ENCODE measurements around the gene FAM216B. TPM values are rescaled to one million over a fixed set of nuclear protein-coding genes. Genes with fewer than 3 reads are reported as not detected.

The FAM216B gene
- total RNA-seq, result 0.05 TPM
- 0.14 TPM for polyA plus RNA-seq
- long read RNA-seq, donor 1, result 0 reads
- long read RNA-seq, donor 2, result 0 reads
- long read RNA-seq, donor 3, result 0 reads
- long read RNA-seq, donor 4, result 0 reads
- long read RNA-seq, donor 5, partial matches to known transcripts, result 0 of 1 reads
- long read RNA-seq, donor 5, other reads (novel, unspliced or antisense), result 0 of 1 reads
- long read RNA-seq, donor 6, result 0 reads
- long read RNA-seq, donor 7, result 0 reads
- long read RNA-seq, donor 8, result 0 reads
- long read RNA-seq, donor 9, partial matches to known transcripts, result 0 of 1 reads
- long read RNA-seq, donor 9, other reads (novel, unspliced or antisense), result 0 of 1 reads
- long read RNA-seq, donor 10, result 0 reads

GRCh38 chr13:42781352-42781751, at the start of gene FAM216B:
Gene FAM216B (plus strand): TSS chr13:42781584. CDS start chr13:42784068, 2,484 bp downstream.
- Histone ChIP-seq H3K4me3 (ENCODE audit: low read length in 2 of 2) (no peak within 1 kb of the TSS), H3K27ac (ENCODE audit: low read depth in 1 of 2, low read length in 1 of 2) (no peak within 1 kb of the TSS), H3K36me3 (ENCODE audit: control insufficient read depth in 2 of 2, insufficient read depth in 2 of 2, low read length in 1 of 2) (no peaks in the 10 kb centered on the region), H3K4me1 (ENCODE audit: control insufficient read depth in 2 of 2, insufficient read depth in 2 of 2, low read length in 2 of 2) (no peaks in the 10 kb centered on the region), H3K9me3 (ENCODE audit: control insufficient read depth in 2 of 2, insufficient read depth in 1 of 2, low read length in 1 of 2) (peaks cover 0 to 4% of the 10 kb centered on the region in 2 donors), H3K27me3 (ENCODE audit: control insufficient read depth in 2 of 2, insufficient read depth in 1 of 2, low read length in 1 of 2) (no peaks in the 10 kb centered on the region)
- 93% methylated on average over 3 of the region's 3 CpGs for WGBS
- no peak for DNase-seq (ENCODE audit: low read depth in 6 of 9, low spot score in 9 of 9)

- Histone ChIP-seq H3K4me1 (ENCODE audit: control insufficient read depth in 2 of 2, insufficient read depth in 2 of 2, low read length in 2 of 2) (no peaks in the 10 kb centered on the region), H3K27ac (ENCODE audit: low read depth in 1 of 2, low read length in 1 of 2) (no peak overlapping the region), H3K27me3 (ENCODE audit: control insufficient read depth in 2 of 2, insufficient read depth in 1 of 2, low read length in 1 of 2) (no peaks in the 10 kb centered on the region), H3K36me3 (ENCODE audit: control insufficient read depth in 2 of 2, insufficient read depth in 2 of 2, low read length in 1 of 2) (no peaks in the 10 kb centered on the region), H3K9me3 (ENCODE audit: control insufficient read depth in 2 of 2, insufficient read depth in 1 of 2, low read length in 1 of 2) (no peaks in the 10 kb centered on the region), H3K4me3 (ENCODE audit: low read length in 2 of 2) (no peak overlapping the region)
- DNase-seq (ENCODE audit: low read depth in 6 of 9, low spot score in 9 of 9), result no peak
These were observed 49.3 kb upstream of the FAM216B start for GRCh38 chr13:42732073-42732472.

DNA sequence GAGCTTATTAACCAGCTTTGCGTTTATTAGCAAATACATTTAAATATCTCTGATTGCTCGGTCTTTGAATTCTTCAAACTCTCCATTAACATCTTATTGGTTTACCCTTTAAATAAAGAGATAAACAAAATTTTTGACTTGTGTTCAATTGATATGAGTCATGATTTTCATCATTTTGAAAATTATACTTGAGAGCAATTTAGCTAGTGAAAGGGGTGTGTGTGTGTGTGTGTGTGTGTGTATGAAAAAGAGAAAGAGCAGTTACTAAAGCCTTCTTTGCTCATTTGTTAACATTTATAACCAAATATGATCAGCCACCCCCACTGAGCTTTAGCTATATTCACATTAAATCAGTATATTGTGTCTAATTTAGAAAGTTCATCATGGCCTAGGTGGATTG, 48.3 kb upstream of the FAM216B start:
- no peaks in the 10 kb centered on the region for H3K4me1 ChIP-seq (ENCODE audit: control insufficient read depth in 2 of 2, insufficient read depth in 2 of 2, low read length in 2 of 2)
- H3K4me3 ChIP-seq (ENCODE audit: low read length in 2 of 2), result no peak overlapping the region
- H3K27me3 ChIP-seq (ENCODE audit: control insufficient read depth in 2 of 2, insufficient read depth in 1 of 2, low read length in 1 of 2), result no peaks in the 10 kb centered on the region
- no peak for DNase-seq (ENCODE audit: low read depth in 6 of 9, low spot score in 9 of 9)
- H3K9me3 ChIP-seq (ENCODE audit: control insufficient read depth in 2 of 2, insufficient read depth in 1 of 2, low read length in 1 of 2), result no peaks in the 10 kb centered on the region
- WGBS, result over 99% methylated on average over 2 of the region's 2 CpGs
- no peaks in the 10 kb centered on the region for H3K36me3 ChIP-seq (ENCODE audit: control insufficient read depth in 2 of 2, insufficient read depth in 2 of 2, low read length in 1 of 2)
- H3K27ac ChIP-seq (ENCODE audit: low read depth in 1 of 2, low read length in 1 of 2), result no peak overlapping the region

GRCh38 chr13:42735010-42735409, 46.4 kb upstream of the FAM216B start:
- Histone ChIP-seq H3K9me3 (ENCODE audit: control insufficient read depth in 2 of 2, insufficient read depth in 1 of 2, low read length in 1 of 2) (no peaks in the 10 kb centered on the region), H3K36me3 (ENCODE audit: control insufficient read depth in 2 of 2, insufficient read depth in 2 of 2, low read length in 1 of 2) (no peaks in the 10 kb centered on the region), H3K27me3 (ENCODE audit: control insufficient read depth in 2 of 2, insufficient read depth in 1 of 2, low read length in 1 of 2) (no peaks in the 10 kb centered on the region), H3K4me3 (ENCODE audit: low read length in 2 of 2) (no peak overlapping the region), H3K4me1 (ENCODE audit: control insufficient read depth in 2 of 2, insufficient read depth in 2 of 2, low read length in 2 of 2) (no peaks in the 10 kb centered on the region), H3K27ac (ENCODE audit: low read depth in 1 of 2, low read length in 1 of 2) (no peak overlapping the region)
- DNase-seq (ENCODE audit: low read depth in 6 of 9, low spot score in 9 of 9), result no peak
- 99% methylated on average over 3 of the region's 3 CpGs for WGBS

DNA sequence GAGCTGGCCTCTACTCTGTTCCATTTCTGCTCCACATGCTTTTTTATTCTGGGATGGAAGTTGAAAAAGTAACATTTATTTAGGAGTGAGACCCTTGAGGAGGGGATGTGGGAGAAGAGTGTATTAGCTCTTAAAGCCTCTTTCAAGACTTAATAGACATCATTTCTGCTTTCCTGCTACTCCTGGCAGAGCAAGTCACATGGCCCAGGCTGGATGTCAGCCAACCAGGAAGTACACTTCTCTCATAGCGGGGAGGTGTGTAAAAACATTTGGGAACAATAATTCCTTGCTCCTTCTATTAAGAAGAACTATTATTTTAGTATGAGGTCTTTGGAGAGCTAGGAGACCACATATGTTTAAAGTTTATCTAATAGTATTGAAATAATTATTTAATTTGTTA, 40.6 kb upstream of the FAM216B start:
- Histone ChIP-seq H3K4me3 (ENCODE audit: low read length in 2 of 2) (no peak overlapping the region), H3K4me1 (ENCODE audit: control insufficient read depth in 2 of 2, insufficient read depth in 2 of 2, low read length in 2 of 2) (no peaks in the 10 kb centered on the region), H3K9me3 (ENCODE audit: control insufficient read depth in 2 of 2, insufficient read depth in 1 of 2, low read length in 1 of 2) (no peaks in the 10 kb centered on the region), H3K27ac (ENCODE audit: low read depth in 1 of 2, low read length in 1 of 2) (no peak overlapping the region), H3K27me3 (ENCODE audit: control insufficient read depth in 2 of 2, insufficient read depth in 1 of 2, low read length in 1 of 2) (no peaks in the 10 kb centered on the region), H3K36me3 (ENCODE audit: control insufficient read depth in 2 of 2, insufficient read depth in 2 of 2, low read length in 1 of 2) (no peaks in the 10 kb centered on the region)
- WGBS, result 62% methylated on average over 1 of the region's 1 CpG
- DNase-seq (ENCODE audit: low read depth in 6 of 9, low spot score in 9 of 9), result peak in 1 of 9 donors; percentile 5

GRCh38 chr13:42741914-42742313, 39.5 kb upstream of the FAM216B start:
- Histone ChIP-seq H3K4me1 (ENCODE audit: control insufficient read depth in 2 of 2, insufficient read depth in 2 of 2, low read length in 2 of 2) (no peaks in the 10 kb centered on the region), H3K27me3 (ENCODE audit: control insufficient read depth in 2 of 2, insufficient read depth in 1 of 2, low read length in 1 of 2) (no peaks in the 10 kb centered on the region), H3K36me3 (ENCODE audit: control insufficient read depth in 2 of 2, insufficient read depth in 2 of 2, low read length in 1 of 2) (no peaks in the 10 kb centered on the region), H3K9me3 (ENCODE audit: control insufficient read depth in 2 of 2, insufficient read depth in 1 of 2, low read length in 1 of 2) (no peaks in the 10 kb centered on the region), H3K4me3 (ENCODE audit: low read length in 2 of 2) (no peak overlapping the region), H3K27ac (ENCODE audit: low read depth in 1 of 2, low read length in 1 of 2) (no peak overlapping the region)
- no peak for DNase-seq (ENCODE audit: low read depth in 6 of 9, low spot score in 9 of 9)
- WGBS, result 98% methylated on average over 2 of the region's 2 CpGs

- Histone ChIP-seq H3K9me3 (ENCODE audit: control insufficient read depth in 2 of 2, insufficient read depth in 1 of 2, low read length in 1 of 2) (no peaks in the 10 kb centered on the region), H3K4me3 (ENCODE audit: low read length in 2 of 2) (no peak overlapping the region), H3K36me3 (ENCODE audit: control insufficient read depth in 2 of 2, insufficient read depth in 2 of 2, low read length in 1 of 2) (no peaks in the 10 kb centered on the region), H3K27ac (ENCODE audit: low read depth in 1 of 2, low read length in 1 of 2) (no peak overlapping the region), H3K4me1 (ENCODE audit: control insufficient read depth in 2 of 2, insufficient read depth in 2 of 2, low read length in 2 of 2) (no peaks in the 10 kb centered on the region), H3K27me3 (ENCODE audit: control insufficient read depth in 2 of 2, insufficient read depth in 1 of 2, low read length in 1 of 2) (no peaks in the 10 kb centered on the region)
- DNase-seq (ENCODE audit: low read depth in 6 of 9, low spot score in 9 of 9), result no peak
- WGBS, result 91% methylated on average over 6 of the region's 6 CpGs
These were observed 35.7 kb upstream of the FAM216B start for GRCh38 chr13:42745655-42746054.

GRCh38 chr13:42746866-42747265, 34.5 kb upstream of the FAM216B start:
- no peak for DNase-seq (ENCODE audit: low read depth in 6 of 9, low spot score in 9 of 9)
- no peaks in the 10 kb centered on the region for H3K27me3 ChIP-seq (ENCODE audit: control insufficient read depth in 2 of 2, insufficient read depth in 1 of 2, low read length in 1 of 2)
- 95% methylated on average over 2 of the region's 2 CpGs for WGBS
- H3K36me3 ChIP-seq (ENCODE audit: control insufficient read depth in 2 of 2, insufficient read depth in 2 of 2, low read length in 1 of 2), result no peaks in the 10 kb centered on the region
- no peaks in the 10 kb centered on the region for H3K4me1 ChIP-seq (ENCODE audit: control insufficient read depth in 2 of 2, insufficient read depth in 2 of 2, low read length in 2 of 2)
- H3K4me3 ChIP-seq (ENCODE audit: low read length in 2 of 2), result no peak overlapping the region
- no peak overlapping the region for H3K27ac ChIP-seq (ENCODE audit: low read depth in 1 of 2, low read length in 1 of 2)
- H3K9me3 ChIP-seq (ENCODE audit: control insufficient read depth in 2 of 2, insufficient read depth in 1 of 2, low read length in 1 of 2), result no peaks in the 10 kb centered on the region

DNA sequence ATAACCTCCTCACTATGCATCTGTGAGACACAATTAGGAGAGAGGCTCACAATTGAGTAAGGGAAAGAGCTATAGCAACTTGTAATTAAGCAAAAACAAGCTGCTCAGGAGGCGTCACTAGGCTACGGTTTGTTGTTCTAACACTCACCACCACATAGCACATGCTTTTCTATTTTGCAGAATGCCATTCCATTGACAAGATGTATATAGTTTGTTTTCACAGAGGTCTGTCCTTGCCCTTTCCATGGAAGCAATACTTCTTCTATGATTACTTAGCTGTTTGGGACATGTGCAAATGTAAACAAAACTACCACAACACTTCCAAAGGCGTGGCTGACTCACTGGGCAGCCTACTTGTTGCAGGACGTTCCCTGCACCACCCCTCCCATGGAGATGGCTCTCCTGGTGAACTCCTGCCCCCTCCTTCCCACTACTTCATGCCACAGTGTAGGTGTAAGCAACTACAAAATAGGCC, 33.9 kb upstream of the FAM216B start:
- WGBS, result 92% methylated on average over 4 of the region's 4 CpGs
- no peaks in the 10 kb centered on the region for H3K27me3 ChIP-seq (ENCODE audit: control insufficient read depth in 2 of 2, insufficient read depth in 1 of 2, low read length in 1 of 2)
- no peaks in the 10 kb centered on the region for H3K9me3 ChIP-seq (ENCODE audit: control insufficient read depth in 2 of 2, insufficient read depth in 1 of 2, low read length in 1 of 2)
- no peaks in the 10 kb centered on the region for H3K36me3 ChIP-seq (ENCODE audit: control insufficient read depth in 2 of 2, insufficient read depth in 2 of 2, low read length in 1 of 2)
- no peak overlapping the region for H3K4me3 ChIP-seq (ENCODE audit: low read length in 2 of 2)
- H3K27ac ChIP-seq (ENCODE audit: low read depth in 1 of 2, low read length in 1 of 2), result no peak overlapping the region
- no peak for DNase-seq (ENCODE audit: low read depth in 6 of 9, low spot score in 9 of 9)
- H3K4me1 ChIP-seq (ENCODE audit: control insufficient read depth in 2 of 2, insufficient read depth in 2 of 2, low read length in 2 of 2), result no peaks in the 10 kb centered on the region

Measured in thymus (tissue), 14 donors.